Cardiac muscle cell (in vitro differentiated cells and primary cell): ENCODE data around the gene STIL. TPM values are rescaled to one million over a fixed set of nuclear protein-coding genes. Genes with fewer than 3 reads are reported as not detected.
A peak's percentile ranks its signal among the peaks of the same experiment; 100 is the strongest.
"Not testable (repeated sequence)": the region's sequence is repeated elsewhere in the genome, so short reads cannot be mapped to it uniquely, and the experiment has no call there.

Experiments used
- DNase-seq, 2 donors: peaks; one replicate each; pipeline versions ENCODE4 v3.0.0 to v3.0.0-alpha.2; 2010 to 2017; ENCODE audit warnings: low read depth in 1 of 2, low spot score in 1 of 2
- H3K27ac ChIP-seq: fragments of 200-600 bp; sonication (generic); 2 replicates; pipeline ENCODE4 v1.5.1; 2016
- H3K27me3 ChIP-seq: fragments of 200-600 bp; sonication (generic); 2 replicates; pipeline ENCODE4 v1.6.0; 2016; ENCODE audit warnings: control low read depth
- H3K36me3 ChIP-seq: fragments of 200-600 bp; sonication (generic); 2 replicates; pipeline ENCODE4 v1.5.1; 2016; ENCODE audit warnings: control low read depth
- H3K4me1 ChIP-seq: fragments of 200-600 bp; sonication (generic); 2 replicates; pipeline ENCODE4 v1.8.1; 2017; ENCODE audit warnings: low read depth, mild to moderate bottlenecking, mixed run types
- H3K4me3 ChIP-seq: fragments of 200-600 bp; sonication (generic); 2 replicates; pipeline ENCODE4 v1.5.1; 2016; ENCODE audit warnings: mild to moderate bottlenecking
- H3K9me3 ChIP-seq: fragments of 200-600 bp; sonication (generic); 2 replicates; pipeline ENCODE4 v1.5.1; 2017; ENCODE audit warnings: low read depth, mild to moderate bottlenecking, control low read depth
- CTCF ChIP-seq: IDR thresholded peaks from 2 replicates; pipeline ENCODE4 v1.5.1; 2012; ENCODE audit warnings: low read depth, mild to moderate bottlenecking, low read length
- polyA plus RNA-seq: library from polyadenylated mRNA; unstranded; fragments of >200 nt; fragmentation: Nextera tagmentation; extraction: Ambion mirVana; gene quantifications from 2 replicates; pipeline ENCODE4 v1.2.1, GENCODE V29; 2016
- total RNA-seq: library from RNA; depleted of rRNA; stranded (reverse); fragments of >200 nt; gene quantifications from 2 replicates; pipeline ENCODE4 v1.2.3, GENCODE V29; 2016

Gene STIL
- total and polyA plus RNA-seq, 2 experiments from 2014 or later = 2.3 to 13.4 TPM

DNA sequence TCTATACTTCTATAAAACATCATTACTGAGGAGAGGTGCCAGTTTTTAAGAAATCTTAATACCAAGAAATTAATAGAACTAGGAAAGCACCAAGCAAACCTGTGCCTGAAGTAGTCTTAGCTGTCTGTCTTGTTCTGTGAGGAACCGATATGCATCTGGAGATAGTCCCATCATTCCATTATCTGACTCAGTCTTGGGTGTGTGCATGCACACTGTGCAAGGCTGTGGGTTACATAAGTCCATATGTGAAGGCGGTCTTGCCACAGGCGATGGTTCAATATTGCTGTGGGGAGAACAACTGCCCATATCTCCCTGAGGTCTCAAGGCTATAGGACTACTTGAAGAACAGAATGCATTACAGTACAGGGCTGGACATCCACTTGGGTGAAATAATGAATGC is 33.8 kb downstream of the STIL start:
- Histone ChIP-seq H3K36me3 (peaks cover 10% of the 10 kb centered on the region), H3K9me3 (no peaks in the 10 kb centered on the region), H3K27ac (no peak overlapping the region), H3K4me1 (no peaks in the 10 kb centered on the region), H3K4me3 (no peak overlapping the region), H3K27me3 (no peaks in the 10 kb centered on the region)
- no peak for DNase-seq
- no peak for TF ChIP-seq CTCF

- H3K9me3 ChIP-seq = no peaks in the 10 kb centered on the region
- DNase-seq = no peak
- H3K36me3 ChIP-seq = peaks cover 10% of the 10 kb centered on the region
- TF ChIP-seq CTCF = no peak
- H3K27ac ChIP-seq = no peak overlapping the region
- H3K27me3 ChIP-seq = no peaks in the 10 kb centered on the region
- no peak overlapping the region for H3K4me3 ChIP-seq
- no peaks in the 10 kb centered on the region for H3K4me1 ChIP-seq
Observed at GRCh38 chr1:47276850-47277249, 37.1 kb downstream of the STIL start.

DNA sequence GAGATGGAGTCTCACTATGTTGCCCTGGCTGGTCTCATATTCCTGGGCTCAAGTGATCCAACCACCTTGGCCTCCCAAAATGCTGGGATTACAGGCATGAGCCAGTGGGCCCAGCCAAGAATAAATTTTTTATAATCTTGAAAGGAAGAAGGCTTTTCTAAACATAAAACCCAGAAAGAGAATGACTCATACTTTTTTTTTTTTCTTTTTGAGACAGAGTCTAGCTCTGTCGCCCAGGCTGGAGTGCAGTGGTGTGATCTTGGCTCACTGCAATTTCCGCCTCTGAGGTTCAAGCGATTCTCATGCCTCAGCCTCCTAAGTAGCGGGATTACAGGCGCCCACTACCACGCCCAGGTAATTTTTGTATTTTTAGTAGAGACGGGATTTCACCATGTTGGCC is 38.1 kb downstream of the STIL start:
- H3K27me3 ChIP-seq, H3K4me1 ChIP-seq, H3K9me3 ChIP-seq, H3K27ac ChIP-seq, H3K36me3 ChIP-seq, H3K4me3 ChIP-seq, DNase-seq: not testable (repeated sequence)

DNA sequence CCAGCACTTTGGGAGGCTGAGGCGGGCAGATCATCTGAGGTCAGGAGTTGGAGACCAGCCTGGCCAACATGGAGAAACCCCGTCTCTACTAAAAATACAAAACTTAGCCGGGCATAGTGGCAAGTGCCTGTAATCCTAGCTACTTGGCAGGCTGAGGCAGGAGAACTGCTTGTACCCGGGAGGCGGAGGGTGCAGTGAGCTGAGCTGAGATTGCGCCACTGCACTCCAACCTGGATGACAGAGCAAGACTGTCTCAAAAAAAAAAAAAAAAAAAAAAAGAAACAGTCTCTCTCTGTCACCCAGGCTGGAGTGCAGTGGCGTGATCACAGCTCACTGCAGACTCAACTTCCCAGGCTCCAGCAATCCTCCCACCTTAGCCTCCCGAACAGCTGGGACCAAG is 48.4 kb downstream of the STIL start:
- H3K27me3 ChIP-seq, H3K4me3 ChIP-seq, H3K4me1 ChIP-seq, H3K9me3 ChIP-seq, H3K36me3 ChIP-seq, H3K27ac ChIP-seq, DNase-seq: not testable (repeated sequence)

- Histone ChIP-seq H3K27me3 (no peaks in the 10 kb centered on the region), H3K27ac (no peak overlapping the region), H3K4me1 (no peaks in the 10 kb centered on the region), H3K4me3 (no peak overlapping the region), H3K36me3 (peaks cover 3% of the 10 kb centered on the region), H3K9me3 (no peaks in the 10 kb centered on the region)
- TF ChIP-seq CTCF = peak; percentile 77
- DNase-seq = peak; percentile 34 to 69
Observed at GRCh38 chr1:47262787-47263413, 51.0 kb downstream of the STIL start.

GRCh38 chr1:47257224-47257623 is 56.7 kb downstream of the STIL start:
- Histone ChIP-seq H3K27me3 (no peaks in the 10 kb centered on the region), H3K27ac (no peak overlapping the region), H3K4me3 (no peak overlapping the region), H3K9me3 (no peaks in the 10 kb centered on the region), H3K4me1 (no peaks in the 10 kb centered on the region), H3K36me3 (no peaks in the 10 kb centered on the region)
- TF ChIP-seq CTCF = no peak
- no peak for DNase-seq

GRCh38 chr1:47252795-47253194 is 61.2 kb downstream of the STIL start:
- Histone ChIP-seq H3K27me3 (no peaks in the 10 kb centered on the region), H3K4me1 (no peaks in the 10 kb centered on the region), H3K9me3 (no peaks in the 10 kb centered on the region), H3K36me3 (no peaks in the 10 kb centered on the region), H3K27ac (no peak overlapping the region), H3K4me3 (no peak overlapping the region)
- TF ChIP-seq CTCF = no peak
- DNase-seq = no peak
